ENCODE measurements around the gene FOXL3.

FOXL3 gene

GRCh38 chr7:276230-276835 is 13.6 kb upstream of the FOXL3 start:
- 91% methylated on average over 9 of the region's 10 CpGs for WGBS (ENCODE audit: insufficient coverage)
- CTCF ChIA-PET = no interaction called here
- Histone ChIP-seq H3K36me3 (ENCODE audit: control insufficient read depth in 4 of 4, insufficient read depth in 4 of 4, low read length in 3 of 4) (no peaks in the 10 kb centered on the region), H3K4me1 (ENCODE audit: control extremely low read depth in 1 of 4, control insufficient read depth in 4 of 4, insufficient read depth in 4 of 4, low read length in 3 of 4) (no peaks in the 10 kb centered on the region), H3K27me3 (replicated peaks in 2 of 5; ENCODE audit: control insufficient read depth in 4 of 5, insufficient read depth in 5 of 5, low read length in 4 of 5) (peaks cover 0 to 16% (median 2%) of the 10 kb centered on the region in 5 experiments), H3K4me3 (ENCODE audit: control insufficient read depth in 1 of 7, extremely low read depth in 1 of 7, insufficient read depth in 4 of 7, low read depth in 2 of 7, low read length in 6 of 7) (no peak overlapping the region), H3K9me3 (ENCODE audit: control extremely low read depth in 1 of 5, control insufficient read depth in 4 of 5, insufficient read depth in 2 of 5, low read depth in 1 of 5, low read length in 4 of 5) (peaks cover 2 to 49% (median 27%) of the 10 kb centered on the region in 5 experiments), H3K27ac (ENCODE audit: insufficient read depth in 1 of 2, low read depth in 1 of 2, low read length in 2 of 2, poor library complexity in 1 of 2, severe bottlenecking in 2 of 2) (no peak overlapping the region)
- POLR2A ChIA-PET = no interaction called here
- DNase-seq = no peak

GRCh38 chr7:277228-277627 is 12.7 kb upstream of the FOXL3 start:
- WGBS (ENCODE audit: insufficient coverage) = 100% methylated on average over 4 of the region's 4 CpGs
- H3K4me3 ChIP-seq (ENCODE audit: control insufficient read depth in 1 of 7, extremely low read depth in 1 of 7, insufficient read depth in 4 of 7, low read depth in 2 of 7, low read length in 6 of 7) = no peak overlapping the region
- peaks cover 2 to 49% (median 24%) of the 10 kb centered on the region in 5 experiments for H3K9me3 ChIP-seq (ENCODE audit: control extremely low read depth in 1 of 5, control insufficient read depth in 4 of 5, insufficient read depth in 2 of 5, low read depth in 1 of 5, low read length in 4 of 5)
- peaks cover 0 to 17% (median 2%) of the 10 kb centered on the region in 5 experiments for H3K27me3 ChIP-seq (replicated peaks in 2 of 5; ENCODE audit: control insufficient read depth in 4 of 5, insufficient read depth in 5 of 5, low read length in 4 of 5)
- POLR2A ChIA-PET = no interaction called here
- CTCF ChIA-PET = interaction anchor here (1.2 kb wide), 1 partner anchor 11 kb away, joined by 4 read pairs; no protein-coding TSS in a partner anchor
- H3K27ac ChIP-seq (ENCODE audit: insufficient read depth in 1 of 2, low read depth in 1 of 2, low read length in 2 of 2, poor library complexity in 1 of 2, severe bottlenecking in 2 of 2) = no peak overlapping the region
- no peaks in the 10 kb centered on the region for H3K4me1 ChIP-seq (ENCODE audit: control extremely low read depth in 1 of 4, control insufficient read depth in 4 of 4, insufficient read depth in 4 of 4, low read length in 3 of 4)
- DNase-seq = no peak
- no peaks in the 10 kb centered on the region for H3K36me3 ChIP-seq (ENCODE audit: control insufficient read depth in 4 of 4, insufficient read depth in 4 of 4, low read length in 3 of 4)

- Histone ChIP-seq H3K36me3 (ENCODE audit: control insufficient read depth in 4 of 4, insufficient read depth in 4 of 4, low read length in 3 of 4) (no peaks in the 10 kb centered on the region), H3K9me3 (ENCODE audit: control extremely low read depth in 1 of 5, control insufficient read depth in 4 of 5, insufficient read depth in 2 of 5, low read depth in 1 of 5, low read length in 4 of 5) (peaks cover 2 to 42% (median 23%) of the 10 kb centered on the region in 5 experiments), H3K4me1 (ENCODE audit: control extremely low read depth in 1 of 4, control insufficient read depth in 4 of 4, insufficient read depth in 4 of 4, low read length in 3 of 4) (no peaks in the 10 kb centered on the region), H3K27me3 (replicated peaks in 2 of 5; ENCODE audit: control insufficient read depth in 4 of 5, insufficient read depth in 5 of 5, low read length in 4 of 5) (peaks cover 0 to 17% (median 2%) of the 10 kb centered on the region in 5 experiments), H3K27ac (ENCODE audit: insufficient read depth in 1 of 2, low read depth in 1 of 2, low read length in 2 of 2, poor library complexity in 1 of 2, severe bottlenecking in 2 of 2) (no peak overlapping the region), H3K4me3 (ENCODE audit: control insufficient read depth in 1 of 7, extremely low read depth in 1 of 7, insufficient read depth in 4 of 7, low read depth in 2 of 7, low read length in 6 of 7) (no peak overlapping the region)
- POLR2A ChIA-PET = no interaction called here
- no peak for DNase-seq
- WGBS (ENCODE audit: insufficient coverage) = 95% methylated on average over 3 of the region's 5 CpGs
- CTCF ChIA-PET = no interaction called here
Measured at GRCh38 chr7:278081-278480, 11.9 kb upstream of the FOXL3 start.

GRCh38 chr7:279821-280220 is 10.1 kb upstream of the FOXL3 start:
- H3K27me3 ChIP-seq (replicated peaks in 2 of 5; ENCODE audit: control insufficient read depth in 4 of 5, insufficient read depth in 5 of 5, low read length in 4 of 5) = peaks cover 0 to 21% (median 4%) of the 10 kb centered on the region in 5 experiments
- CTCF ChIA-PET = no interaction called here
- POLR2A ChIA-PET = no interaction called here
- H3K4me3 ChIP-seq (ENCODE audit: control insufficient read depth in 1 of 7, extremely low read depth in 1 of 7, insufficient read depth in 4 of 7, low read depth in 2 of 7, low read length in 6 of 7) = no peak overlapping the region
- H3K27ac ChIP-seq (ENCODE audit: insufficient read depth in 1 of 2, low read depth in 1 of 2, low read length in 2 of 2, poor library complexity in 1 of 2, severe bottlenecking in 2 of 2) = no peak overlapping the region
- H3K9me3 ChIP-seq (ENCODE audit: control extremely low read depth in 1 of 5, control insufficient read depth in 4 of 5, insufficient read depth in 2 of 5, low read depth in 1 of 5, low read length in 4 of 5) = peaks cover 0 to 29% (median 19%) of the 10 kb centered on the region in 5 experiments
- no peak for DNase-seq
- H3K36me3 ChIP-seq (ENCODE audit: control insufficient read depth in 4 of 4, insufficient read depth in 4 of 4, low read length in 3 of 4) = no peaks in the 10 kb centered on the region
- WGBS (ENCODE audit: insufficient coverage) = 89% methylated on average over 9 of the region's 10 CpGs
- H3K4me1 ChIP-seq (ENCODE audit: control extremely low read depth in 1 of 4, control insufficient read depth in 4 of 4, insufficient read depth in 4 of 4, low read length in 3 of 4) = no peaks in the 10 kb centered on the region

GRCh38 chr7:280461-280860 is 9.5 kb upstream of the FOXL3 start:
- Histone ChIP-seq H3K27me3 (replicated peaks in 2 of 5; ENCODE audit: control insufficient read depth in 4 of 5, insufficient read depth in 5 of 5, low read length in 4 of 5) (peaks cover 0 to 28% (median 7%) of the 10 kb centered on the region in 5 experiments), H3K27ac (ENCODE audit: insufficient read depth in 1 of 2, low read depth in 1 of 2, low read length in 2 of 2, poor library complexity in 1 of 2, severe bottlenecking in 2 of 2) (no peak overlapping the region), H3K4me3 (ENCODE audit: control insufficient read depth in 1 of 7, extremely low read depth in 1 of 7, insufficient read depth in 4 of 7, low read depth in 2 of 7, low read length in 6 of 7) (no peak overlapping the region), H3K4me1 (ENCODE audit: control extremely low read depth in 1 of 4, control insufficient read depth in 4 of 4, insufficient read depth in 4 of 4, low read length in 3 of 4) (no peaks in the 10 kb centered on the region), H3K36me3 (ENCODE audit: control insufficient read depth in 4 of 4, insufficient read depth in 4 of 4, low read length in 3 of 4) (no peaks in the 10 kb centered on the region), H3K9me3 (ENCODE audit: control extremely low read depth in 1 of 5, control insufficient read depth in 4 of 5, insufficient read depth in 2 of 5, low read depth in 1 of 5, low read length in 4 of 5) (peaks cover 0 to 23% (median 19%) of the 10 kb centered on the region in 5 experiments)
- POLR2A ChIA-PET = no interaction called here
- DNase-seq = no peak
- CTCF ChIA-PET = interaction anchor here (1.4 kb wide), 1 partner anchor 17 kb away, joined by 3 read pairs; no protein-coding TSS in a partner anchor
- WGBS (ENCODE audit: insufficient coverage) = 89% methylated on average over 9 of the region's 11 CpGs

- H3K27ac ChIP-seq (ENCODE audit: insufficient read depth in 1 of 2, low read depth in 1 of 2, low read length in 2 of 2, poor library complexity in 1 of 2, severe bottlenecking in 2 of 2) = no peak overlapping the region
- H3K4me1 ChIP-seq (ENCODE audit: control extremely low read depth in 1 of 4, control insufficient read depth in 4 of 4, insufficient read depth in 4 of 4, low read length in 3 of 4) = no peaks in the 10 kb centered on the region
- DNase-seq = no peak
- peaks cover 0 to 12% (median 8%) of the 10 kb centered on the region in 5 experiments for H3K9me3 ChIP-seq (ENCODE audit: control extremely low read depth in 1 of 5, control insufficient read depth in 4 of 5, insufficient read depth in 2 of 5, low read depth in 1 of 5, low read length in 4 of 5)
- no peaks in the 10 kb centered on the region for H3K36me3 ChIP-seq (ENCODE audit: control insufficient read depth in 4 of 4, insufficient read depth in 4 of 4, low read length in 3 of 4)
- peaks cover 2 to 28% (median 7%) of the 10 kb centered on the region in 5 experiments for H3K27me3 ChIP-seq (replicated peaks in 2 of 5; ENCODE audit: control insufficient read depth in 4 of 5, insufficient read depth in 5 of 5, low read length in 4 of 5)
- WGBS (ENCODE audit: insufficient coverage) = 93% methylated on average over 3 of the region's 8 CpGs
- POLR2A ChIA-PET = no interaction called here
- no peak overlapping the region for H3K4me3 ChIP-seq (ENCODE audit: control insufficient read depth in 1 of 7, extremely low read depth in 1 of 7, insufficient read depth in 4 of 7, low read depth in 2 of 7, low read length in 6 of 7)
- CTCF ChIA-PET = interaction anchor here (1.4 kb wide), 1 partner anchor 18 kb away, joined by 3 read pairs; no protein-coding TSS in a partner anchor
Measured at GRCh38 chr7:281637-282036, 8.3 kb upstream of the FOXL3 start.

- POLR2A ChIA-PET = no interaction called here
- WGBS (ENCODE audit: insufficient coverage) = 97% methylated on average over 22 of the region's 25 CpGs
Measured at GRCh38 chr7:282621-283020, 7.3 kb upstream of the FOXL3 start.

More at GRCh38 chr7:282621-283020, 7.3 kb upstream of the FOXL3 start:
- Histone ChIP-seq H3K27ac (ENCODE audit: insufficient read depth in 1 of 2, low read depth in 1 of 2, low read length in 2 of 2, poor library complexity in 1 of 2, severe bottlenecking in 2 of 2) (no peak overlapping the region), H3K9me3 (ENCODE audit: control extremely low read depth in 1 of 5, control insufficient read depth in 4 of 5, insufficient read depth in 2 of 5, low read depth in 1 of 5, low read length in 4 of 5) (peaks cover 0 to 4% (median under 1%) of the 10 kb centered on the region in 5 experiments), H3K27me3 (replicated peaks in 2 of 5; ENCODE audit: control insufficient read depth in 4 of 5, insufficient read depth in 5 of 5, low read length in 4 of 5) (peaks cover 2 to 29% (median 7%) of the 10 kb centered on the region in 5 experiments), H3K4me3 (ENCODE audit: control insufficient read depth in 1 of 7, extremely low read depth in 1 of 7, insufficient read depth in 4 of 7, low read depth in 2 of 7, low read length in 6 of 7) (no peak overlapping the region), H3K36me3 (ENCODE audit: control insufficient read depth in 4 of 4, insufficient read depth in 4 of 4, low read length in 3 of 4) (no peaks in the 10 kb centered on the region), H3K4me1 (ENCODE audit: control extremely low read depth in 1 of 4, control insufficient read depth in 4 of 4, insufficient read depth in 4 of 4, low read length in 3 of 4) (no peaks in the 10 kb centered on the region)
- DNase-seq = no peak
- CTCF ChIA-PET = no interaction called here

All from common myeloid progenitor, CD34-positive (primary cell).